Trophoblast cell (in vitro differentiated cells and primary cell): ENCODE data around the gene MEF2C.
"Not testable (repeated sequence)": the region's sequence is repeated elsewhere in the genome, so short reads cannot be mapped to it uniquely, and the experiment has no call there.

Experiments
- DNase-seq, 2 donors: peaks; one replicate each; pipeline ENCODE4 v3.0.0-alpha.2; 2016
- H2AFZ ChIP-seq: 2 replicates; pipeline ENCODE4 v1.6.1; 2013; ENCODE audit warnings: low read length, moderate library complexity, mild to moderate bottlenecking; ENCODE audit not compliant: insufficient read depth, poor library complexity
- H2AK5ac ChIP-seq: 2 replicates; pipeline ENCODE4 v1.6.1; 2013; ENCODE audit warnings: mild to moderate bottlenecking, low read length
- H2BK120ac ChIP-seq: 2 replicates; pipeline ENCODE4 v1.6.1; 2013; ENCODE audit warnings: low read length, mild to moderate bottlenecking, moderate library complexity; ENCODE audit not compliant: insufficient read depth, poor library complexity
- H2BK12ac ChIP-seq: 2 replicates; pipeline ENCODE4 v1.6.1; 2013; ENCODE audit warnings: mild to moderate bottlenecking, low read length, moderate library complexity
- H2BK5ac ChIP-seq: 2 replicates; pipeline ENCODE4 v1.6.1; 2013; ENCODE audit warnings: low read length, low read depth, moderate library complexity, mild to moderate bottlenecking; ENCODE audit not compliant: poor library complexity
- H3K14ac ChIP-seq: 2 replicates; pipeline ENCODE4 v1.6.1; 2013; ENCODE audit warnings: mild to moderate bottlenecking, low read length
- H3K18ac ChIP-seq: 2 replicates; pipeline ENCODE4 v1.6.1; 2013; ENCODE audit warnings: mild to moderate bottlenecking, low read length
- H3K23ac ChIP-seq: 2 replicates; pipeline ENCODE4 v1.6.1; 2013; ENCODE audit warnings: low read length
- H3K27ac ChIP-seq: 2 replicates; pipeline ENCODE4 v1.5.1; 2013; ENCODE audit warnings: low read depth, mild to moderate bottlenecking, inconsistent platforms, low read length, moderate library complexity
- H3K27me3 ChIP-seq: 2 replicates; pipeline ENCODE4 v1.6.1; 2013; ENCODE audit warnings: inconsistent platforms, mild to moderate bottlenecking, low read length, moderate library complexity; ENCODE audit not compliant: insufficient read depth
- H3K36me3 ChIP-seq, 2 experiments: 1 replicate in 1 of 2; 2 replicates in 1 of 2; pipeline ENCODE4 v1.6.1; 2013; ENCODE audit warnings: low read length in 2 of 2, mild to moderate bottlenecking in 2 of 2, moderate library complexity in 1 of 2; ENCODE audit not compliant: insufficient read depth in 2 of 2, control insufficient read depth in 1 of 2
- H3K4ac ChIP-seq: 2 replicates; pipeline ENCODE4 v1.6.1; 2013; ENCODE audit warnings: low read depth, mild to moderate bottlenecking, low read length, moderate library complexity
- H3K4me1 ChIP-seq, 2 experiments: 1 replicate in 1 of 2; 2 replicates in 1 of 2; pipeline ENCODE4 v1.6.1; 2013; ENCODE audit warnings: low read length in 2 of 2, mild to moderate bottlenecking in 2 of 2, moderate library complexity in 1 of 2; ENCODE audit not compliant: insufficient read depth in 2 of 2, control insufficient read depth in 1 of 2
- H3K4me2 ChIP-seq: 2 replicates; pipeline ENCODE4 v1.6.1; 2013; ENCODE audit warnings: inconsistent platforms, mild to moderate bottlenecking, low read length, moderate library complexity
- H3K4me3 ChIP-seq: 2 replicates; pipeline ENCODE4 v1.5.1; 2013; ENCODE audit warnings: mild to moderate bottlenecking, low read depth, low read length, inconsistent platforms
- H3K79me1 ChIP-seq: one replicate; pipeline ENCODE4 v1.6.1; 2013; ENCODE audit warnings: low read length
- H3K79me2 ChIP-seq: 2 replicates; pipeline ENCODE4 v1.6.1; 2013; ENCODE audit warnings: low read length, mild to moderate bottlenecking; ENCODE audit not compliant: control insufficient read depth, insufficient read depth, poor library complexity
- H3K9ac ChIP-seq: 2 replicates; pipeline ENCODE4 v1.6.1; 2013; ENCODE audit warnings: mild to moderate bottlenecking, low read length
- H3K9me3 ChIP-seq: 2 replicates; pipeline ENCODE4 v1.6.1; 2013; ENCODE audit warnings: low read depth, mild to moderate bottlenecking, control low read depth, inconsistent platforms, low read length; ENCODE audit not compliant: insufficient read depth
- H4K12ac ChIP-seq: 2 replicates; pipeline ENCODE4 v1.6.1; 2013; ENCODE audit warnings: low read depth, mild to moderate bottlenecking, low read length, moderate library complexity
- H4K8ac ChIP-seq: 2 replicates; pipeline ENCODE4 v1.6.1; 2013; ENCODE audit warnings: low read depth, mild to moderate bottlenecking, low read length, moderate library complexity
- H4K91ac ChIP-seq: one replicate; pipeline ENCODE4 v1.6.1; 2013; ENCODE audit warnings: low read depth, mild to moderate bottlenecking, low read length, moderate library complexity
- WGBS: extraction: QIAGEN DNeasy Blood & Tissue Kit; methylation state at CpG from one replicate; pipeline ENCODE4 v1.1.7; 2013; ENCODE audit warnings: missing lambda C conversion rate; ENCODE audit not compliant: insufficient read length, insufficient coverage; ENCODE audit errors: extremely low coverage; 5-methylcytosine and 5-hydroxymethylcytosine counted together

The MEF2C gene

GRCh38 chr5:88912743-88913142, 29.8 kb upstream of the MEF2C start:
- H2BK12ac ChIP-seq, H3K79me1 ChIP-seq, H4K8ac ChIP-seq, H2BK5ac ChIP-seq, H3K9me3 ChIP-seq, H3K14ac ChIP-seq, H4K91ac ChIP-seq, DNase-seq, H3K36me3 ChIP-seq, H3K4me3 ChIP-seq, H3K4me1 ChIP-seq, H3K27ac ChIP-seq, H3K4me2 ChIP-seq, H3K23ac ChIP-seq, H3K4ac ChIP-seq, H2AK5ac ChIP-seq, H4K12ac ChIP-seq, H3K27me3 ChIP-seq, H3K9ac ChIP-seq, H3K18ac ChIP-seq, H2AFZ ChIP-seq, H2BK120ac ChIP-seq, H3K79me2 ChIP-seq: not testable (repeated sequence)
- WGBS = no CpG with 5 or more reads among the region's 2 CpGs

DNA sequence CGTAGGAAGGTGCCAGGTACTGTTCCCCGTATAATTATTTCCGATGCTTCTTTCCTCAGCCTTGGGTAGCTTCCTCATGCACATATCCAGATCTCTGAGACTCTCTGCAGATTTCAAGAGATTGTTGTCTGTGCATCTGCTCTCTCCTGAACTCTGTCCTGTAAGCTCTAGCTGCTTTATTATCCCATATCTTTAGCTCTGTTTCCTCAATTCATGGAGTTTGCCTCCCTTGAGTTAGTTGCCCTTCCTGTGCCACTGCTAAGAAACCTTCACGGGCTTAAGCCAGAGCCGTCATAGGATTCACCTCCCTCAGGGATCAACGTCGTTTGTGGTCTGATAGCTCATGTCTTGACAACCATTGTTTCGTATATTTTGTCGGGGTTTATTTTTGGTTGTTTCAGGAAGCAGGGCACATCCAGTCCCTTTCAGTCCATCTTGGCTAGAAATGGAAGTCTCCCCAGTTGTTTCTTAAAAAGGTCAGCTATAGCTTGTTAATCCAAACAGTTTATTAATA, 28.1 kb upstream of the MEF2C start:
- not testable (repeated sequence) for H2AFZ ChIP-seq, H4K12ac ChIP-seq, H3K27ac ChIP-seq, H3K4ac ChIP-seq, DNase-seq, H4K91ac ChIP-seq, H3K36me3 ChIP-seq, H3K9ac ChIP-seq, H3K79me2 ChIP-seq, H3K4me3 ChIP-seq, H3K79me1 ChIP-seq, H2BK120ac ChIP-seq, H3K18ac ChIP-seq, H3K4me2 ChIP-seq, H3K9me3 ChIP-seq, H3K14ac ChIP-seq, H2BK12ac ChIP-seq, H2BK5ac ChIP-seq, H2AK5ac ChIP-seq, H3K27me3 ChIP-seq, H4K8ac ChIP-seq, H3K23ac ChIP-seq, H3K4me1 ChIP-seq
- WGBS = no CpG with 5 or more reads among the region's 9 CpGs

- not testable (repeated sequence) for H4K12ac ChIP-seq, H3K27me3 ChIP-seq, H2BK5ac ChIP-seq, H2AK5ac ChIP-seq, H3K9ac ChIP-seq, H4K91ac ChIP-seq, H3K4me3 ChIP-seq, H3K79me1 ChIP-seq, H3K9me3 ChIP-seq, H3K4ac ChIP-seq, H3K23ac ChIP-seq, H4K8ac ChIP-seq, H2AFZ ChIP-seq, DNase-seq, H3K27ac ChIP-seq, H3K14ac ChIP-seq, H3K18ac ChIP-seq, H2BK12ac ChIP-seq, H2BK120ac ChIP-seq, H3K36me3 ChIP-seq, H3K79me2 ChIP-seq, H3K4me2 ChIP-seq, H3K4me1 ChIP-seq
- no CpG with 5 or more reads among the region's 2 CpGs for WGBS
Observed at GRCh38 chr5:88904478-88904877, 21.5 kb upstream of the MEF2C start.

DNA sequence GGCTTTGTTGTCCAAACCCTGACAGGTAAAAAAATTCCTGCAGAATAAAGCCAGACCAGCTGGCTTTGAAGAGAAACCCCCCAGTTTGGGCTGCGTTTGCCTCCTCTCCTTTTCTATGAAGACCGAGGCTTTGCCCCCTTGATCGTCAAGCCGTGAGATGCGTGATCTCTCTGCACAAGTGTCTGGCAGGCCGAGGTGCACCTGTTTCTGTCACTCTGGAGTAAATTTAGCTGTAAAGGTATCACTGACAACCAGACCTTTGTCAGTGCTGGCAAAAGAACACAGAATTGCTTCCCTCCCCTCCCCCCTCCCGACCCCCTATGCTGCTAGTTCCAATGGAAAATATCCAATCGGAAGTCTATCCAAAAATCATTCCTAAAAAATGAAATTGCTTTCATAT, 21.0 kb upstream of the MEF2C start:
- not testable (repeated sequence) for H3K14ac ChIP-seq, H3K9me3 ChIP-seq, H3K27me3 ChIP-seq, H3K9ac ChIP-seq, H3K4me1 ChIP-seq, H4K8ac ChIP-seq, H3K36me3 ChIP-seq, H3K79me2 ChIP-seq, H2BK12ac ChIP-seq, H2AK5ac ChIP-seq, H3K18ac ChIP-seq, H3K4ac ChIP-seq, H4K12ac ChIP-seq, H3K23ac ChIP-seq, H3K27ac ChIP-seq, H3K79me1 ChIP-seq, H2BK120ac ChIP-seq, H2BK5ac ChIP-seq, H3K4me3 ChIP-seq, H3K4me2 ChIP-seq, DNase-seq, H2AFZ ChIP-seq, H4K91ac ChIP-seq
- WGBS = no CpG with 5 or more reads among the region's 8 CpGs
